GM23338 (cell line): Measurements from ENCODE around the gene OSBPL3. TPM values are rescaled to one million over a fixed set of nuclear protein-coding genes. Genes with fewer than 3 reads are reported as not detected.

ENCODE experiments used
- ATAC-seq: fragments of 200-7000 bp; cut with Tn5 transposase; 3 replicates; pipeline ENCODE4 v1.9.1; 2020
- DNase-seq: peaks from one replicate; pipeline ENCODE4 v3.0.0-alpha.2; 2015; ENCODE audit warnings: low spot score
- H2AFZ ChIP-seq: fragments of 200-600 bp; sonication (generic); 2 replicates; pipeline ENCODE4 v1.8.0; 2016; ENCODE audit warnings: antibody characterized with exemption, mild to moderate bottlenecking, moderate library complexity
- H3F3A ChIP-seq: fragments of 200-600 bp; sonication (generic); replicated peaks from 2 replicates; pipeline ENCODE4 v1.8.0; 2017; ENCODE audit warnings: antibody characterized with exemption, mixed run types, low read depth
- H3K27ac ChIP-seq: fragments of 200-600 bp; sonication (generic); 2 replicates; pipeline ENCODE4 v1.6.1; 2016; ENCODE audit warnings: low read depth
- H3K27me3 ChIP-seq: fragments of 200-600 bp; sonication (generic); 2 replicates; pipeline ENCODE4 v1.8.0; 2016; ENCODE audit warnings: mild to moderate bottlenecking, mixed run types, moderate library complexity; ENCODE audit not compliant: insufficient read depth
- H3K36me3 ChIP-seq: fragments of 200-600 bp; sonication (generic); 2 replicates; pipeline ENCODE4 v1.8.0; 2016; ENCODE audit warnings: mild to moderate bottlenecking; ENCODE audit not compliant: insufficient read depth
- H3K4me1 ChIP-seq: fragments of 200-600 bp; sonication (generic); 2 replicates; pipeline ENCODE4 v1.8.0; 2016; ENCODE audit warnings: mild to moderate bottlenecking, moderate library complexity; ENCODE audit not compliant: insufficient read depth
- H3K4me2 ChIP-seq: fragments of 200-600 bp; sonication (generic); 2 replicates; pipeline ENCODE4 v1.7.1; 2017; ENCODE audit warnings: mixed run types
- H3K4me3 ChIP-seq: fragments of 200-600 bp; sonication (generic); 2 replicates; pipeline ENCODE4 v1.6.1; 2016; ENCODE audit warnings: mixed run types
- H3K79me2 ChIP-seq: fragments of 200-600 bp; sonication (generic); replicated peaks from 2 replicates; pipeline ENCODE4 v1.8.0; 2017; ENCODE audit warnings: mild to moderate bottlenecking; ENCODE audit not compliant: insufficient read depth
- H3K9me2 ChIP-seq: fragments of 200-600 bp; sonication (generic); 2 replicates; pipeline ENCODE4 v1.8.0; 2017; ENCODE audit not compliant: insufficient read depth
- H4K20me1 ChIP-seq: fragments of 200-600 bp; sonication (generic); replicated peaks from 2 replicates; pipeline ENCODE4 v1.8.0; 2017; ENCODE audit warnings: mild to moderate bottlenecking; ENCODE audit not compliant: insufficient read depth
- H3K27ac Mint-ChIP-seq: 2 replicates; pipeline ENCODE4 v1.8.0; 2020; ENCODE audit warnings: inconsistent platforms, mild to moderate bottlenecking, moderate library complexity, mixed read lengths
- H3K27me3 Mint-ChIP-seq: 3 replicates; pipeline ENCODE4 v1.8.0; 2022; ENCODE audit warnings: low read depth, mild to moderate bottlenecking, moderate library complexity, mixed read lengths, inconsistent platforms; ENCODE audit not compliant: insufficient read depth, poor library complexity
- H3K36me3 Mint-ChIP-seq: 3 replicates; pipeline ENCODE4 v1.8.0; 2021; ENCODE audit warnings: low read depth, mild to moderate bottlenecking, inconsistent platforms, moderate library complexity, mixed read lengths
- H3K4me1 Mint-ChIP-seq: 3 replicates; pipeline ENCODE4 v1.8.0; 2020; ENCODE audit warnings: mild to moderate bottlenecking, inconsistent platforms, mixed read lengths
- H3K4me3 Mint-ChIP-seq: 3 replicates; pipeline ENCODE4 v1.8.0; 2021; ENCODE audit warnings: moderate library complexity, mild to moderate bottlenecking, inconsistent platforms, mixed read lengths
- H3K9me3 Mint-ChIP-seq: 3 replicates; pipeline ENCODE4 v1.8.0; 2020; ENCODE audit warnings: moderate library complexity, mild to moderate bottlenecking, inconsistent platforms, mixed read lengths
- CTCF ChIP-seq, 2 experiments: fragments of 200-600 bp in 1 of 2; sonication (generic) in 1 of 2; conservative IDR thresholded peaks; 2 replicates each; pipeline versions ENCODE4 v1.5.1 to v1.6.1; 2016 to 2017; ENCODE audit warnings: antibody characterized with exemption in 2 of 2, low read depth in 2 of 2, mild to moderate bottlenecking in 2 of 2, moderate library complexity in 1 of 2
- EZH2phosphoT487 ChIP-seq: fragments of 200-600 bp; sonication (generic); IDR thresholded peaks from one replicate; pipeline ENCODE4 v1.8.1; 2018; ENCODE audit warnings: antibody characterized with exemption; ENCODE audit not compliant: unreplicated experiment
- JUNB ChIP-seq: IDR thresholded peaks from one replicate; pipeline ENCODE4 v1.6.1; 2016; ENCODE audit warnings: antibody characterized with exemption; ENCODE audit not compliant: unreplicated experiment
- REST ChIP-seq: IDR thresholded peaks from one replicate; pipeline ENCODE4 v1.6.1; 2018; ENCODE audit warnings: antibody characterized with exemption; ENCODE audit not compliant: unreplicated experiment
- polyA plus RNA-seq: library from polyadenylated mRNA; unstranded; fragments of >200 nt; fragmentation: Nextera tagmentation; extraction: Ambion mirVana; gene quantifications from 2 replicates; pipeline ENCODE4 v1.2.1, GENCODE V29; 2016
- total RNA-seq: library from RNA; depleted of rRNA; stranded (reverse); fragments of >200 nt; shearing (Covaris generic); gene quantifications from 2 replicates; pipeline ENCODE4 v1.2.3, GENCODE V29; 2014

The OSBPL3 gene
- total and polyA plus RNA-seq, 2 experiments from 2014 or later, result 7.2 to 15.7 TPM

GRCh38 chr7:24917510-24918239, 62.3 kb downstream of the OSBPL3 start (continued):
- no peak for TF ChIP-seq EZH2phosphoT487
- TF ChIP-seq CTCF (conservative IDR thresholded peaks at IDR 0.05; ENCODE audit: low read depth in 2 of 2), result no peak
- no peak for TF ChIP-seq JUNB

- peak; percentile 81 for ATAC-seq
- peaks cover 27% of the 10 kb centered on the region; the same call in 1 of the 2 replicates for H3K79me2 ChIP-seq
- no peaks in the 10 kb centered on the region for H3K27me3 ChIP-seq
- H3K4me2 ChIP-seq, result peak overlapping the region; percentile 58
- Mint-ChIP-seq H3K36me3 (no peaks in the 10 kb centered on the region), H3K27me3 (no peaks in the 10 kb centered on the region), H3K27ac (no peak overlapping the region), H3K4me3 (no peak overlapping the region), H3K9me3 (no peaks in the 10 kb centered on the region), H3K4me1 (peaks cover 31% of the 10 kb centered on the region)
- no peaks in the 10 kb centered on the region for H4K20me1 ChIP-seq
- no peaks in the 10 kb centered on the region for H3K36me3 ChIP-seq
- peak; percentile 24 for DNase-seq
- no peaks in the 10 kb centered on the region for H3K9me2 ChIP-seq
- H3K4me3 ChIP-seq, result no peak overlapping the region
- H2AFZ ChIP-seq, result no peak overlapping the region
- TF ChIP-seq CTCF (conservative IDR thresholded peaks at IDR 0.05; ENCODE audit: low read depth in 2 of 2), result no peak
- no peak for TF ChIP-seq JUNB
- TF ChIP-seq REST, result no peak
- no peaks in the 10 kb centered on the region for H3F3A ChIP-seq
- no peak overlapping the region for H3K27ac ChIP-seq
- H3K4me1 ChIP-seq, result peaks cover 20% of the 10 kb centered on the region
Measured at GRCh38 chr7:24916463-24917040, 63.4 kb downstream of the OSBPL3 start.
